Cardiac fibroblast (primary cell): ENCODE measurements around the gene MICB.

ENCODE experiments used
- DNase-seq, 2 donors: peaks; one replicate each; pipeline versions ENCODE4 v3.0.0 to v3.0.0-alpha.2; 2010; ENCODE audit warnings: low read depth in 2 of 2
- H3K4me3 ChIP-seq, 2 donors: replicated peaks in 1 of 2; 1 replicate in 1 of 2; 2 replicates in 1 of 2; pipeline ENCODE4 v1.5.1; 2011; ENCODE audit warnings: low read depth in 2 of 2, low read length in 2 of 2, mild to moderate bottlenecking in 2 of 2, moderate library complexity in 1 of 2
- TF ChIP-seq, protein P1 (sequence below): IDR thresholded peaks from one replicate; pipeline ENCODE4 v1.5.1; 2011; ENCODE audit warnings: low read depth, mild to moderate bottlenecking, low read length, inconsistent platforms

Gene MICB

DNA sequence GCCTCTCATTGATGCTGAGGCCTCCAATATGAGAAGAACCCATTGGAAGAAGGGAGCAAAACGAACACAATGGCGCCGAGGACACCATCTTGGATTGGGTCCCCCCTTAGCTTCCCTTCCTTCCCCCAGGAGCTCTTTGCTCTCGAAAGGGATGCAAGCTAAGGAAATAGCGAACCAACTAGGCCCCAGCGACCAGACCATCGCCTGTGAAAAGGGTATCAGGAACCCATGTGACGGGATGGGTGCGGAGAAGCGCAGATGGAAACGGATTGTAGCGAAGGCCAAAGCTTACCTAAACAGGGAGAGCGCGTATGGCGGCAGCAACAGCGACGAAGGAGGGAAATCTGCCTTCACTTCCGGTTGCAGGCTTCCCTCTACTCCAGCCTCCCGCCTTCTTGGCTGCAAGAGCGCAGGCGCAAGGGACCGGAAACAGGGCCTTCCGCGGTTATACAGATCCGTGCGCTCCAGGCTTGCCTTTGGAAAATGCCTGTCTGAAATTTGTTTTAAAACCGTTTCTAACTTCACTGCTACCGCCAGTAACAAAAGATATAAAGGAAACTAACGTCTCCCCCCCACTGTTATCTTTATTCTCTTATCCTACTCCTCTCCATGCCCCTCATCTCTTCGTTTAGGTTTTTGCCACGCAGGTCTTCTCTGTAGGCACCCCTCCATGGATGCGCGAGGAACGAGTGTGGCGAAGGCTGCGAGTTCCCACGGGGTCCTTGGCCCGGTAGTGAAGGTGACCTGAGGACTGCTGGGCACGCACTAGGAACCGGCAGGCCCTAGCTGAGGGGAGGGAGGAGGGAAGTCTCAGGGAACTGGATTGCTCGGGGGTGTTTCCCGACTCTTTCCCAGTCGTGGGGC, 43.9 kb downstream of the MICB start, which contains the start of gene DDX39B:
Gene DDX39B (minus strand): TSS at position 346 of the 864 bp plus-strand sequence. CDS start 1,471 bp downstream, outside the sequence.
- DNase-seq = peak; percentile 98
- H3K4me3 ChIP-seq = peak within 1 kb of the TSS; percentile 70 to 72
- TF ChIP-seq, protein P1, sequence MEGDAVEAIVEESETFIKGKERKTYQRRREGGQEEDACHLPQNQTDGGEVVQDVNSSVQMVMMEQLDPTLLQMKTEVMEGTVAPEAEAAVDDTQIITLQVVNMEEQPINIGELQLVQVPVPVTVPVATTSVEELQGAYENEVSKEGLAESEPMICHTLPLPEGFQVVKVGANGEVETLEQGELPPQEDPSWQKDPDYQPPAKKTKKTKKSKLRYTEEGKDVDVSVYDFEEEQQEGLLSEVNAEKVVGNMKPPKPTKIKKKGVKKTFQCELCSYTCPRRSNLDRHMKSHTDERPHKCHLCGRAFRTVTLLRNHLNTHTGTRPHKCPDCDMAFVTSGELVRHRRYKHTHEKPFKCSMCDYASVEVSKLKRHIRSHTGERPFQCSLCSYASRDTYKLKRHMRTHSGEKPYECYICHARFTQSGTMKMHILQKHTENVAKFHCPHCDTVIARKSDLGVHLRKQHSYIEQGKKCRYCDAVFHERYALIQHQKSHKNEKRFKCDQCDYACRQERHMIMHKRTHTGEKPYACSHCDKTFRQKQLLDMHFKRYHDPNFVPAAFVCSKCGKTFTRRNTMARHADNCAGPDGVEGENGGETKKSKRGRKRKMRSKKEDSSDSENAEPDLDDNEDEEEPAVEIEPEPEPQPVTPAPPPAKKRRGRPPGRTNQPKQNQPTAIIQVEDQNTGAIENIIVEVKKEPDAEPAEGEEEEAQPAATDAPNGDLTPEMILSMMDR = no peak

- DNase-seq = no peak
- TF ChIP-seq, protein P1 = no peak
- H3K4me3 ChIP-seq = no peak overlapping the region
Observed at GRCh38 chr6:31543639-31544038, 45.7 kb downstream of the MICB start.

DNA sequence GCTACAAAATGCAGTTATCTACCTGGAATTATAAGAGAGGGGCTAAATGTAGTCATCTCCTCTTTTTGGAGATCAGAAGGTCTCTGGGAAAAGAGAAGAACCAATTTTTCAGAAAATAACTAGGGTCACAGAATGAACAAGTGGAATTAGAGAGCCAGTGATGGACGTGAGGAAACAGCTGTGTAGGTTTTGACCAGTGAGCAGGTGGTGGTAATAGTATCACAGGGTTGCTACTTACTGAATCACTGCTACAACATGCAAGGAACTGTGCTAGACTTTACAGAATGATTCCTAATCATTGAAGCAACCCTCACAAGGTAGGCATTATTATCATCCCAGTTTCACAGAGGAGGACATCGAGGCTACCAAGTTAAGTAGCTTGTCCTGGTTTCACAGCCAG, 46.7 kb downstream of the MICB start:
- TF ChIP-seq, protein P1 = no peak
- H3K4me3 ChIP-seq = no peak overlapping the region
- no peak for DNase-seq

DNA sequence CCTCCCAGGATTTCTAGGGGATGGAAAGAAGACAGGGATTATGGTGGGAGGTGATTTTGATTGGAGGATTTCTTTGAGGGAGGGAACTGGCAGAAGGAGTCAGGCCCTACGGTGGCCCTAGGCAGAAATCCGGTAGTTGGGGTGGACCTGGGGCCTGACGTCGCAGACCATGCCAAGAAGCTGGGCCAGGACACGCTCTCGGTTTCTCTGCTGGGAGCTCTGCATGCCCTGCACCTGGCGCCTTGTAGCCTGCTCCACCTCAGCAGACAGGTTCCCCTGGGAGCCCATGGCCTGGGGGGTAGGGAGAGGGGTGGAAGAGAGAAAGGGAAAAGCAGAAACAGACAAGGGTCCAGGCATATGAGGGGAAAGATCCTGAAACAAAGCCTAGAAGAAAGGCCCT, 47.3 kb downstream of the MICB start:
- no peak overlapping the region for H3K4me3 ChIP-seq
- TF ChIP-seq, protein P1 = no peak

GRCh38 chr6:31546339-31546957, 48.5 kb downstream of the MICB start, which contains the start of gene ATP6V1G2:
TSS of gene ATP6V1G2 (minus strand) at chr6:31546608. CDS start at chr6:31546559, 49 bp downstream.
- peak; percentile 94 to 95 for DNase-seq
- TF ChIP-seq, protein P1 = peak; percentile 100
- peak within 1 kb of the TSS; percentile 42 to 54 for H3K4me3 ChIP-seq

More for the DNA sequence above, 47.3 kb downstream of the MICB start:
- DNase-seq = no peak

- H3K4me3 ChIP-seq = peak within 1 kb of the TSS; percentile 42 to 54
- TF ChIP-seq, protein P1 = no peak
Observed at GRCh38 chr6:31546958-31547726, 49.2 kb downstream of the MICB start, which contains the start of gene NFKBIL1. TSS of gene NFKBIL1 (plus strand) at chr6:31547608. CDS start at chr6:31547695, 87 bp downstream.

More at GRCh38 chr6:31546958-31547726, 49.2 kb downstream of the MICB start, which contains the start of gene NFKBIL1:
- DNase-seq = peak; percentile 99
